Gastrocnemius medialis (tissue), 4 donors: Measurements from ENCODE around the gene SF1. TPM values are rescaled to one million over a fixed set of nuclear protein-coding genes. Genes with fewer than 3 reads are reported as not detected.

Experiments
- ATAC-seq, 2 donors: fragments of 150-250 bp; one replicate each; pipeline ENCODE4 v1.9.1; 2016
- DNase-seq, 2 donors: peaks; one replicate each; pipeline ENCODE4 v3.0.0-alpha.2; 2019
- H3K27ac ChIP-seq, 4 donors: fragments of 200-600 bp; sonication (generic); 1 replicate in 1 of 4; 2 replicates in 3 of 4; pipeline ENCODE4 v1.5.1; 2016 to 2018; ENCODE audit warnings: mild to moderate bottlenecking in 2 of 4, moderate library complexity in 1 of 4
- H3K27me3 ChIP-seq, 3 donors: fragments of 200-600 bp; sonication (generic) in 2 of 3; 1 replicate in 1 of 3; 2 replicates in 2 of 3; pipeline versions ENCODE4 v1.5.1 to v1.6.0; 2016 to 2019; ENCODE audit warnings: mild to moderate bottlenecking in 1 of 3, moderate library complexity in 1 of 3
- H3K36me3 ChIP-seq, 2 donors: fragments of 200-600 bp; sonication (generic) in 1 of 2; one replicate each; pipeline ENCODE4 v1.5.1; 2017 to 2018
- H3K4me1 ChIP-seq, 2 donors: fragments of 200-600 bp; sonication (generic) in 1 of 2; one replicate each; pipeline ENCODE4 v1.5.1; 2016 to 2017; ENCODE audit warnings: mild to moderate bottlenecking in 2 of 2
- H3K4me3 ChIP-seq, 4 donors: fragments of 200-600 bp; sonication (generic) in 3 of 4; 1 replicate in 1 of 4; 2 replicates in 3 of 4; pipeline ENCODE4 v1.5.1; 2016 to 2019; ENCODE audit warnings: mild to moderate bottlenecking in 2 of 4
- H3K9me3 ChIP-seq, 3 donors: fragments of 200-600 bp; sonication (generic) in 2 of 3; 1 replicate in 1 of 3; 2 replicates in 2 of 3; pipeline ENCODE4 v1.5.1; 2016 to 2019
- CTCF ChIP-seq, 5 experiments: fragments of 450-650 bp in 3 of 5; fragments of 200-600 bp in 2 of 5; sonication (generic) in 2 of 5; IDR thresholded peaks in 4 of 5; conservative IDR thresholded peaks in 1 of 5; 1 replicate in 4 of 5; 2 replicates in 1 of 5; pipeline ENCODE4 v1.5.1; 2016 to 2019; ENCODE audit warnings: antibody characterized with exemption in 5 of 5, mild to moderate bottlenecking in 3 of 5, moderate library complexity in 3 of 5
- POLR2A ChIP-seq, 2 donors: fragments of 450-650 bp; IDR thresholded peaks; one replicate each; pipeline ENCODE4 v1.6.1; 2017; ENCODE audit warnings: antibody characterized with exemption in 2 of 2, mild to moderate bottlenecking in 2 of 2, moderate library complexity in 2 of 2
- in situ Hi-C, 4 donors: fragments of 200-750 bp; cut with MboI; loops; one replicate each; pipeline versions ENCODE4 v1.15.0 to v1.8.0; 2017; ENCODE audit warnings: low sequenced_read_pairs in 4 of 4
- intact Hi-C: fragments of 100-400 bp; cut with DNase I; formaldehyde crosslinking; loops from one replicate; pipeline ENCODE4 v1.15.1; 2023; ENCODE audit warnings: low total_unique reads
- total RNA-seq, 4 donors: library from RNA; depleted of rRNA; stranded (reverse); fragments of >200 nt; gene quantifications; one replicate each; pipeline versions ENCODE4 v1.1.0 to v1.2.3, GENCODE V29; 2016

SF1 gene
- total RNA-seq, 4 donors from 2014 or later = 171 to 249 (median 193) TPM

- ATAC-seq (no peak), DNase-seq (no peak)
- peaks cover 0 to 6% of the 10 kb centered on the region in 2 donors for H3K36me3 ChIP-seq
- H3K4me3 ChIP-seq = no peak overlapping the region
- in situ Hi-C loops (no loop called here), intact Hi-C loops (no loop called here)
- H3K4me1 ChIP-seq = no peaks in the 10 kb centered on the region
- no peaks in the 10 kb centered on the region for H3K9me3 ChIP-seq
- TF ChIP-seq POLR2A (IDR thresholded peaks at IDR 0.05) (no peak), CTCF (IDR thresholded peaks at IDR 0.05 in 4 of 5, conservative IDR thresholded peaks at IDR 0.05 in 1 of 5) (no peak)
- H3K27ac ChIP-seq = no peak overlapping the region
- no peaks in the 10 kb centered on the region for H3K27me3 ChIP-seq
These were observed 10.2 kb upstream of the SF1 start for GRCh38 chr11:64788321-64789215.

- Histone ChIP-seq H3K9me3 (no peaks in the 10 kb centered on the region), H3K27ac (no peak overlapping the region), H3K4me1 (no peaks in the 10 kb centered on the region), H3K4me3 (no peak overlapping the region), H3K36me3 (peaks cover 0 to 6% of the 10 kb centered on the region in 2 donors), H3K27me3 (no peaks in the 10 kb centered on the region)
- intact Hi-C loops = no loop called here
- DNase-seq = no peak
- ATAC-seq = peak; percentile 46 to 63
- in situ Hi-C loops = no loop called here
- TF ChIP-seq POLR2A (IDR thresholded peaks at IDR 0.05) (no peak), CTCF (IDR thresholded peaks at IDR 0.05 in 4 of 5, conservative IDR thresholded peaks at IDR 0.05 in 1 of 5) (peak in 4 of 5 experiments; percentile 43 to 67 (median 48))
These were observed 9.4 kb upstream of the SF1 start for GRCh38 chr11:64787526-64788320.

- in situ Hi-C loops (no loop called here), intact Hi-C loops (no loop called here)
- H3K4me3 ChIP-seq = no peak overlapping the region
- no peaks in the 10 kb centered on the region for H3K27me3 ChIP-seq
- no peak for TF ChIP-seq POLR2A (IDR thresholded peaks at IDR 0.05)
- TF ChIP-seq CTCF (IDR thresholded peaks at IDR 0.05 in 4 of 5, conservative IDR thresholded peaks at IDR 0.05 in 1 of 5) = no peak
- no peak overlapping the region for H3K27ac ChIP-seq
- H3K36me3 ChIP-seq = peaks cover 0 to 6% of the 10 kb centered on the region in 2 donors
- H3K9me3 ChIP-seq = no peaks in the 10 kb centered on the region
- DNase-seq (no peak), ATAC-seq (no peak)
- H3K4me1 ChIP-seq = no peaks in the 10 kb centered on the region
These were observed 8.0 kb upstream of the SF1 start for GRCh38 chr11:64786308-64786707.

GRCh38 chr11:64784813-64785581 lies 6.7 kb upstream of the SF1 start:
- Histone ChIP-seq H3K36me3 (peaks cover 0 to 6% of the 10 kb centered on the region in 2 donors), H3K27me3 (no peaks in the 10 kb centered on the region), H3K4me3 (no peak overlapping the region), H3K4me1 (no peaks in the 10 kb centered on the region), H3K27ac (no peak overlapping the region), H3K9me3 (no peaks in the 10 kb centered on the region)
- in situ Hi-C loops (no loop called here), intact Hi-C loops (no loop called here)
- ATAC-seq (no peak), DNase-seq (no peak)
- no peak for TF ChIP-seq POLR2A (IDR thresholded peaks at IDR 0.05)
- no peak for TF ChIP-seq CTCF (IDR thresholded peaks at IDR 0.05 in 4 of 5, conservative IDR thresholded peaks at IDR 0.05 in 1 of 5)
